Measurements from ENCODE around the gene CEP126.
"Not testable (repeated sequence)": the region's sequence is repeated elsewhere in the genome, so short reads cannot be mapped to it uniquely, and the experiment has no call there.

The CEP126 gene

GRCh38 chr11:101987370-101987769, 72.6 kb downstream of the CEP126 start:
- TF ChIP-seq CTCF (IDR thresholded peaks at IDR 0.05; ENCODE audit: borderline replicate concordance, insufficient read depth, low read depth, low read length), result no peak
- no peak overlapping the region for H3K4me3 ChIP-seq (ENCODE audit: low read depth, low read length)

- TF ChIP-seq CTCF (IDR thresholded peaks at IDR 0.05; ENCODE audit: borderline replicate concordance, insufficient read depth, low read depth, low read length), result no peak
- no peak overlapping the region for H3K4me3 ChIP-seq (ENCODE audit: low read depth, low read length)
Observed at GRCh38 chr11:101993172-101993571, 78.4 kb downstream of the CEP126 start.

DNA sequence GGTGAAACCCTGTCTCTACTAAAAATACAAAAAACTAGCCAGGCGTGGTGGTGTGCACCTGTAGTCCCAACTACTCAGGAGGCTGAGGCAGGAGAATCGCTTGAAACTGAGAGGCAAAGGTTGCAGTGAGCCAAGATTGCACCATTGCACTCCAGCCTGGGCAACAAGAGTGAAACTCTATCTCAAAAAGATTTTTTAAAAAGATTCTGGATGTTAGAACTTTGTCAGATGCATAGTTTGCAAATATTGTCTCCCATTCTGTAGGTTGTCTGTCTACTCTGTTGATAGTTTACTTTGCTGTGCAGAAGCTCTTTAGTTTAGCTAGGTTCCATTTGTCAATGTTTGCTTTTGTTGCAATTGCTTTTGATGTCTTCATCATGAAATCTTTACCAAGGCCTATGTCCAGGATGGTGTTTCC, 79.3 kb downstream of the CEP126 start:
- not testable (repeated sequence) for H3K4me3 ChIP-seq (ENCODE audit: low read depth, low read length)

GRCh38 chr11:101996111-101996510, 81.3 kb downstream of the CEP126 start:
- no peak overlapping the region for H3K4me3 ChIP-seq (ENCODE audit: low read depth, low read length)
- no peak for TF ChIP-seq CTCF (IDR thresholded peaks at IDR 0.05; ENCODE audit: borderline replicate concordance, insufficient read depth, low read depth, low read length)

GRCh38 chr11:102001657-102002338, 87.0 kb downstream of the CEP126 start:
- no peak for TF ChIP-seq CTCF (IDR thresholded peaks at IDR 0.05; ENCODE audit: borderline replicate concordance, insufficient read depth, low read depth, low read length)

GRCh38 chr11:102004220-102004619, 89.4 kb downstream of the CEP126 start:
- no peak for TF ChIP-seq CTCF (IDR thresholded peaks at IDR 0.05; ENCODE audit: borderline replicate concordance, insufficient read depth, low read depth, low read length)
- no peak overlapping the region for H3K4me3 ChIP-seq (ENCODE audit: low read depth, low read length)

More at GRCh38 chr11:102001657-102002338, 87.0 kb downstream of the CEP126 start:
- no peak overlapping the region for H3K4me3 ChIP-seq (ENCODE audit: low read depth, low read length)

DNA sequence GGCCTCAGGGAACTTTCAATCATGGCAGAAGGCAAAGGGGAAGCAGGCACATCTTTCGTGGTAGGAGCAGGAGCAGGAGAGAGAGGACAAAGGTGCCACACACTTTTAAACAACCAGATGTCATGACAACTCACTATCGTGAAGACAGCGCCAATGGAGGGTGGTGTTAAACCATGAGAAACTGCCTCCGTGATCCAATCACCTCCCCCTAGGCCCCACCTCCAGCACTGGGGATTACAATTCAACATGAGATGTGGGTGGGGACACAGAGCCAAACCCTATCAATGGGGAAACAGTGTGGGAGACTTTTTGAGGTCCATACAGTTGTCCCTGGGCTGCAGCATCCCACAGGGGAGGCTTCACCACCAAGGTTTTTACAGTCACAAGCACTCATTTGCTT, 90.5 kb downstream of the CEP126 start:
- H3K4me3 ChIP-seq (ENCODE audit: low read depth, low read length), result no peak overlapping the region
- TF ChIP-seq CTCF (IDR thresholded peaks at IDR 0.05; ENCODE audit: borderline replicate concordance, insufficient read depth, low read depth, low read length), result no peak
